Transverse colon (tissue), 1 donor: ENCODE data around the gene PEAK3.

Experiments
- EP300 ChIP-seq: sonication (generic); formaldehyde crosslinking; IDR thresholded peaks from one replicate; pipeline ENCODE4 v1.6.1; 2017; ENCODE audit warnings: antibody characterized with exemption, low read depth
- POLR2A ChIP-seq: fragments of 450-650 bp; IDR thresholded peaks from one replicate; pipeline ENCODE4 v1.6.1; 2016; ENCODE audit warnings: antibody characterized with exemption, mild to moderate bottlenecking, moderate library complexity

- TF ChIP-seq POLR2A (no peak), EP300 (no peak)
These were observed 35.1 kb downstream of the PEAK3 start for GRCh38 chr19:2246801-2247361.
